ENCODE measurements around the gene GPR141. TPM values are rescaled to one million over a fixed set of nuclear protein-coding genes. Genes with fewer than 3 reads are reported as not detected.

GPR141 gene
- total RNA-seq, 1 donor from 2014 or later: not detected

- Histone ChIP-seq H3K4me3 (no peak overlapping the region), H3K27ac (no peak overlapping the region), H3K9me3 (no peaks in the 10 kb centered on the region), H3K27me3 (no peaks in the 10 kb centered on the region), H3K36me3 (no peaks in the 10 kb centered on the region), H3K4me1 (no peaks in the 10 kb centered on the region)
- DNase-seq (ENCODE audit: low spot score in 2 of 2): no peak
- intact Hi-C loops (cut with DNase I): no loop called here
- TF ChIP-seq, protein P1, sequence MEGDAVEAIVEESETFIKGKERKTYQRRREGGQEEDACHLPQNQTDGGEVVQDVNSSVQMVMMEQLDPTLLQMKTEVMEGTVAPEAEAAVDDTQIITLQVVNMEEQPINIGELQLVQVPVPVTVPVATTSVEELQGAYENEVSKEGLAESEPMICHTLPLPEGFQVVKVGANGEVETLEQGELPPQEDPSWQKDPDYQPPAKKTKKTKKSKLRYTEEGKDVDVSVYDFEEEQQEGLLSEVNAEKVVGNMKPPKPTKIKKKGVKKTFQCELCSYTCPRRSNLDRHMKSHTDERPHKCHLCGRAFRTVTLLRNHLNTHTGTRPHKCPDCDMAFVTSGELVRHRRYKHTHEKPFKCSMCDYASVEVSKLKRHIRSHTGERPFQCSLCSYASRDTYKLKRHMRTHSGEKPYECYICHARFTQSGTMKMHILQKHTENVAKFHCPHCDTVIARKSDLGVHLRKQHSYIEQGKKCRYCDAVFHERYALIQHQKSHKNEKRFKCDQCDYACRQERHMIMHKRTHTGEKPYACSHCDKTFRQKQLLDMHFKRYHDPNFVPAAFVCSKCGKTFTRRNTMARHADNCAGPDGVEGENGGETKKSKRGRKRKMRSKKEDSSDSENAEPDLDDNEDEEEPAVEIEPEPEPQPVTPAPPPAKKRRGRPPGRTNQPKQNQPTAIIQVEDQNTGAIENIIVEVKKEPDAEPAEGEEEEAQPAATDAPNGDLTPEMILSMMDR (IDR thresholded peaks at IDR 0.05): no peak
Measured at GRCh38 chr7:37656913-37657530, 26.5 kb upstream of the GPR141 start.

DNA sequence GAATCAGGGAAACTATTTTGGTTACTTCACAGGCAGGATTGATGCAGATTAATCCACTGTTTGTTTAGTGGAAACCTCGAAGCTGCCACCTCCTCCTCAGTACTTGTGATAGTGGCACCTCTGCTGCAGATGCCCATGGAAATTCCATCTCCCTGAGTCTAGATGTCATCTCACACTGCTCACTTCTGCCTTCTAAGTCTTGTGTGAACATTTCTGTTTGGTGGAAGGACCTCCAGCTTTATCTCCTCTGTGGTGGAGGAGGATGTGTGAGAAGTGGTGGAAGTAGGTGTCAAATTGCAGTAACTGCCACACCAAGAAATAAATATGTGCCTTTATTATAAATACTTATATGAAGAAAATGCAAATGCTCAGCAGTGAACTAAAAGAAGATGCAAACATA, 25.8 kb upstream of the GPR141 start:
- no peak for DNase-seq (ENCODE audit: low spot score in 2 of 2)
- Histone ChIP-seq H3K9me3 (no peaks in the 10 kb centered on the region), H3K36me3 (no peaks in the 10 kb centered on the region), H3K4me3 (no peak overlapping the region), H3K27me3 (no peaks in the 10 kb centered on the region), H3K4me1 (no peaks in the 10 kb centered on the region), H3K27ac (no peak overlapping the region)
- intact Hi-C loops (cut with DNase I): no loop called here
- TF ChIP-seq, protein P1 (IDR thresholded peaks at IDR 0.05): no peak

DNA sequence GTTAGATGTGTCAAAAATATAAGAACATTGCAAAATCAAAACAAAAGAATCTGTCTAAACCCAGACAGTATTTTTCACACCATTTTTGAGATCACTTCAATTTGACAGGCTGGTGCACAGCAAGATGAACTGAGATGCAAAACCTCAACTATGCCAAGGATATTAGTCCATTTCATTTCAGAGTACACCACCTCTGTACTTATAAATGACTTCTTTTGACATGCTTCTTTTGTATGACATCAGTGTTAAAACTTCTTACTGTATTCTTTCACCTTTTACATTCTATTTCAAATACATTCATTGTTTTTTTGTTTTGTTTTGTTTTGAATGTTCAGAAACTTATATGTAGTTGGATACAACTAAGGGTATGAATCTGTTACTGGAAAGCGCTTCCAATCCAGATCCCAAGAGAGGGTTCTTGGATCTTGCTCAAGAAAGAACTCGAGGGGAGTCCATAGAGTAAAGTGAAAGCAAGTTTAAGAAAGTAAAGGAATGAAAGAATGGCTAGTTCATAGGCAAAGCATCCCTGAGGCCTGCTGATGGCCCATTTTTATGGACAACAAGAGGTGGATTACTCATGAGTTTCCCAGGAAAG, 23.5 kb upstream of the GPR141 start:
- no peak for DNase-seq (ENCODE audit: low spot score in 2 of 2)
- intact Hi-C loops (cut with DNase I): no loop called here
- TF ChIP-seq, protein P1 (IDR thresholded peaks at IDR 0.05): no peak
- H3K27me3 ChIP-seq: no peaks in the 10 kb centered on the region
- H3K9me3 ChIP-seq: no peaks in the 10 kb centered on the region
- no peak overlapping the region for H3K4me3 ChIP-seq
- H3K4me1 ChIP-seq: no peaks in the 10 kb centered on the region
- H3K27ac ChIP-seq: no peak overlapping the region
- no peaks in the 10 kb centered on the region for H3K36me3 ChIP-seq

- TF ChIP-seq, protein P1 (IDR thresholded peaks at IDR 0.05): no peak
Measured at GRCh38 chr7:37660614-37661013, 23.0 kb upstream of the GPR141 start.

DNA sequence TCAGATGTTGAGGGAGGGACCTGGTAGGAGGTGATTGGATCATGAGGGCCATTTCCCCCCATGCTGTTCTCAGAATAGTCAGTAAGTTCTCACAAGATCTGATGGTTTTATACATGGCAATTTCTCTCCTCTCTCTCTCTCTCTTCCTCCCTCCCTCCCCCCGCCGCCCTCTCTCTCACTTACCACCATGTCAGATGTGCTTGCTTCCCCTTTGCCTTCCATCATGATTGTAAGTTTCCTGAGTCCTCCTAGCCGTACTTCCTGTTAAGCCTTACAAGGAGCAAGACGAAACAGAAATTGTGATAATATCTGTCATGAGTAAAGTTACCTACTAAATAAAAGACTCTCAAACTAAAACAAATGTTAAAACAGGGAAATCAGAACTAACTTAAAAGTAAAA, 19.9 kb upstream of the GPR141 start:
- no peak for DNase-seq (ENCODE audit: low spot score in 2 of 2)
- Histone ChIP-seq H3K36me3 (no peaks in the 10 kb centered on the region), H3K27me3 (no peaks in the 10 kb centered on the region), H3K4me3 (no peak overlapping the region), H3K27ac (no peak overlapping the region), H3K9me3 (no peaks in the 10 kb centered on the region), H3K4me1 (no peaks in the 10 kb centered on the region)
- TF ChIP-seq, protein P1 (IDR thresholded peaks at IDR 0.05): no peak
- intact Hi-C loops (cut with DNase I): no loop called here

More at GRCh38 chr7:37660614-37661013, 23.0 kb upstream of the GPR141 start:
- Histone ChIP-seq H3K27ac (no peak overlapping the region), H3K4me3 (no peak overlapping the region), H3K36me3 (no peaks in the 10 kb centered on the region), H3K4me1 (no peaks in the 10 kb centered on the region), H3K9me3 (no peaks in the 10 kb centered on the region), H3K27me3 (no peaks in the 10 kb centered on the region)
- DNase-seq (ENCODE audit: low spot score in 2 of 2): no peak
- intact Hi-C loops (cut with DNase I): no loop called here

Measured in ascending aorta (tissue), 2 donors.